OCI-LY1 (cell line): Measurements from ENCODE around the gene POLE4.

Experiments used
- H2AFZ ChIP-seq: fragments of 200-600 bp; sonication (generic), shearing (Covaris generic); 2 replicates; pipeline ENCODE4 v1.6.0; 2014; ENCODE audit warnings: antibody characterized with exemption, mild to moderate bottlenecking, low read length
- H3F3A ChIP-seq: fragments of 200-600 bp; sonication (generic), shearing (Covaris generic); 2 replicates; pipeline ENCODE4 v1.6.0; 2014; ENCODE audit warnings: mild to moderate bottlenecking, antibody characterized with exemption, low read length, moderate library complexity; ENCODE audit not compliant: insufficient read depth
- H3K27ac ChIP-seq: fragments of 200-600 bp; sonication (generic); 2 replicates; pipeline ENCODE4 v1.5.1; 2014; ENCODE audit warnings: low read length, mixed run types, mild to moderate bottlenecking, low read depth; ENCODE audit not compliant: poor library complexity, severe bottlenecking
- H3K27me3 ChIP-seq: fragments of 200-600 bp; sonication (generic); 2 replicates; pipeline ENCODE4 v1.6.0; 2014; ENCODE audit warnings: antibody characterized with exemption, mild to moderate bottlenecking, low read length, moderate library complexity; ENCODE audit not compliant: insufficient read depth
- H3K36me3 ChIP-seq: fragments of 200-600 bp; sonication (generic); 2 replicates; pipeline ENCODE4 v1.6.1; 2014; ENCODE audit warnings: mild to moderate bottlenecking, antibody characterized with exemption, low read length, moderate library complexity, mixed read lengths; ENCODE audit not compliant: insufficient read depth
- H3K4me1 ChIP-seq: fragments of 200-600 bp; sonication (generic); 2 replicates; pipeline ENCODE4 v1.5.1; 2014; ENCODE audit warnings: mild to moderate bottlenecking, low read length, moderate library complexity; ENCODE audit not compliant: insufficient read depth, severe bottlenecking
- H3K4me2 ChIP-seq: fragments of 200-600 bp; sonication (generic), shearing (Covaris generic); 2 replicates; pipeline ENCODE4 v1.6.1; 2014; ENCODE audit warnings: low read length
- H3K4me3 ChIP-seq: fragments of 200-600 bp; sonication (generic); 2 replicates; pipeline ENCODE4 v1.5.1; 2014; ENCODE audit warnings: low read length, low read depth, mild to moderate bottlenecking, mixed read lengths; ENCODE audit not compliant: poor library complexity, severe bottlenecking
- H3K79me2 ChIP-seq: fragments of 200-600 bp; shearing (Covaris generic); 2 replicates; pipeline ENCODE4 v1.6.1; 2016; ENCODE audit warnings: mixed run types, low read length, mixed read lengths; ENCODE audit not compliant: insufficient read depth
- H3K9ac ChIP-seq: fragments of 200-600 bp; sonication (generic), shearing (Covaris generic); 2 replicates; pipeline ENCODE4 v1.6.1; 2014; ENCODE audit warnings: mild to moderate bottlenecking, low read length, mixed read lengths
- H3K9me2 ChIP-seq: fragments of 200-600 bp; sonication (generic), shearing (Covaris generic); 2 replicates; pipeline ENCODE4 v1.6.1; 2014; ENCODE audit warnings: low read depth, mild to moderate bottlenecking, low read length, mixed read lengths
- H3K9me3 ChIP-seq: fragments of 200-600 bp; shearing (Covaris generic); 2 replicates; pipeline ENCODE4 v1.6.1; 2014; ENCODE audit warnings: low read length, mixed read lengths
- H4K20me1 ChIP-seq: fragments of 200-600 bp; sonication (generic), shearing (Covaris generic); 2 replicates; pipeline ENCODE4 v1.6.0; 2016; ENCODE audit warnings: mild to moderate bottlenecking, low read length; ENCODE audit not compliant: insufficient read depth
- CTCF ChIP-seq: fragments of 200-600 bp; sonication (generic), shearing (Covaris generic); IDR thresholded peaks from 2 replicates; pipeline ENCODE4 v1.5.1; 2017; ENCODE audit warnings: mild to moderate bottlenecking, antibody characterized with exemption, low read length, moderate library complexity, mixed read lengths
- EZH2 ChIP-seq: fragments of 200-600 bp; sonication (generic), shearing (Covaris generic); IDR thresholded peaks from 2 replicates; pipeline ENCODE4 v1.8.0; 2017; ENCODE audit warnings: borderline replicate concordance, mixed run types, mild to moderate bottlenecking, antibody characterized with exemption, low read length, moderate library complexity, mixed read lengths

Gene POLE4

GRCh38 chr2:75006041-75006440, 47.6 kb downstream of the POLE4 start:
- no peaks in the 10 kb centered on the region for H3K9me2 ChIP-seq
- no peaks in the 10 kb centered on the region for H4K20me1 ChIP-seq
- H3K27me3 ChIP-seq = no peaks in the 10 kb centered on the region
- no peaks in the 10 kb centered on the region for H3K9me3 ChIP-seq
- no peak overlapping the region for H2AFZ ChIP-seq
- no peak overlapping the region for H3K9ac ChIP-seq
- no peaks in the 10 kb centered on the region for H3K36me3 ChIP-seq
- no peaks in the 10 kb centered on the region for H3K4me1 ChIP-seq
- H3K4me2 ChIP-seq = no peak overlapping the region
- H3K27ac ChIP-seq = no peak overlapping the region
- TF ChIP-seq CTCF (no peak), EZH2 (no peak)
- no peaks in the 10 kb centered on the region for H3F3A ChIP-seq
- H3K4me3 ChIP-seq = no peak overlapping the region
- no peaks in the 10 kb centered on the region for H3K79me2 ChIP-seq

GRCh38 chr2:75007061-75007460, 48.6 kb downstream of the POLE4 start:
- no peak for TF ChIP-seq EZH2
- no peak for TF ChIP-seq CTCF
- H3K27ac ChIP-seq = no peak overlapping the region

GRCh38 chr2:75007819-75008218, 49.4 kb downstream of the POLE4 start:
- H3K9me3 ChIP-seq = no peaks in the 10 kb centered on the region
- no peaks in the 10 kb centered on the region for H4K20me1 ChIP-seq
- H3K79me2 ChIP-seq = no peaks in the 10 kb centered on the region
- H2AFZ ChIP-seq = no peak overlapping the region
- H3K27ac ChIP-seq = no peak overlapping the region
- no peaks in the 10 kb centered on the region for H3F3A ChIP-seq
- H3K36me3 ChIP-seq = no peaks in the 10 kb centered on the region
- no peaks in the 10 kb centered on the region for H3K27me3 ChIP-seq
- no peak for TF ChIP-seq EZH2
- TF ChIP-seq CTCF = no peak
- no peaks in the 10 kb centered on the region for H3K4me1 ChIP-seq
- H3K4me2 ChIP-seq = no peak overlapping the region
- H3K9me2 ChIP-seq = no peaks in the 10 kb centered on the region
- no peak overlapping the region for H3K9ac ChIP-seq
- H3K4me3 ChIP-seq = no peak overlapping the region

More at GRCh38 chr2:75007061-75007460, 48.6 kb downstream of the POLE4 start:
- Histone ChIP-seq H3F3A (no peaks in the 10 kb centered on the region), H3K36me3 (no peaks in the 10 kb centered on the region), H3K27me3 (no peaks in the 10 kb centered on the region), H3K79me2 (no peaks in the 10 kb centered on the region), H3K4me2 (no peak overlapping the region), H3K4me3 (no peak overlapping the region), H4K20me1 (no peaks in the 10 kb centered on the region), H3K9ac (no peak overlapping the region), H2AFZ (no peak overlapping the region), H3K4me1 (no peaks in the 10 kb centered on the region), H3K9me2 (no peaks in the 10 kb centered on the region), H3K9me3 (no peaks in the 10 kb centered on the region)
